Measurements from ENCODE around the gene TRAF2. TPM values are rescaled to one million over a fixed set of nuclear protein-coding genes. Genes with fewer than 3 reads are reported as not detected.

Gene TRAF2
- total and polyA plus RNA-seq, 2 of the 13 experiments (the other 11 are each of a cell fraction or from before 2014, with no cell fraction given) = 12.4 to 13.6 TPM

GRCh38 chr9:136949817-136950655 is 63.7 kb downstream of the TRAF2 start (continued):
- TF ChIP-seq LRRFIP1 (CRISPR knock-in tag; conservative IDR thresholded peaks at IDR 0.05) (no peak), ZNF3 (CRISPR knock-in tag; IDR thresholded peaks at IDR 0.05) (no peak), ZNF883 (CRISPR knock-in tag; IDR thresholded peaks at IDR 0.05; ENCODE audit: not compliant biosample characterization) (no peak), GMEB1 (CRISPR knock-in tag; IDR thresholded peaks at IDR 0.05; ENCODE audit: borderline replicate concordance) (peak; percentile 79), SAFB2 (CRISPR knock-in tag; IDR thresholded peaks at IDR 0.05; ENCODE audit: borderline replicate concordance, low read depth) (peak; percentile 44; the same call in 1 of the 2 replicates), ZFAT (CRISPR knock-in tag; conservative IDR thresholded peaks at IDR 0.05) (no peak), EP300 (IDR thresholded peaks at IDR 0.05; ENCODE audit: low read depth in 2 of 2, low read length in 2 of 2) (no peak; a peak in 1 of 4 replicates), EP300 (CRISPR knock-in tag; IDR thresholded peaks at IDR 0.05; ENCODE audit: borderline replicate concordance) (peak; percentile 29; the same call in 1 of the 2 replicates), DBP (CRISPR knock-in tag; IDR thresholded peaks at IDR 0.05; ENCODE audit: not compliant biosample characterization) (no peak), JUN (CRISPR knock-in tag; IDR thresholded peaks at IDR 0.05) (no peak), THRA (CRISPR knock-in tag; IDR thresholded peaks at IDR 0.05; ENCODE audit: borderline replicate concordance) (peak; percentile 39; the same call in 1 of the 2 replicates), RELA (CRISPR knock-in tag; IDR thresholded peaks at IDR 0.05) (no peak), ELF4 (CRISPR knock-in tag; IDR thresholded peaks at IDR 0.05; ENCODE audit: borderline replicate concordance) (no peak), POLR2G (IDR thresholded peaks at IDR 0.05; ENCODE audit: low read depth, low read length) (peak; percentile 85), MED8 (CRISPR knock-in tag; IDR thresholded peaks at IDR 0.05; ENCODE audit: insufficient replicate concordance) (no peak), ZNF33B (CRISPR knock-in tag; IDR thresholded peaks at IDR 0.05) (no peak), RBFOX2 (IDR thresholded peaks at IDR 0.05; ENCODE audit: low read depth, low read length) (peak; percentile 97), MAFG (CRISPR knock-in tag; IDR thresholded peaks at IDR 0.05) (no peak), MAX (IDR thresholded peaks at IDR 0.05) (no peak)
